Activated gamma-delta T cell treated with anti-CD3 and anti-CD28 coated beads, Interleukin-2, amount 50 U/mL, for 16 hours (primary cell): Measurements from ENCODE around the gene FAM47E.

Experiments used
- DNase-seq: peaks from one replicate; pipeline ENCODE4 v3.0.0-alpha.2; 2020; ENCODE audit warnings: low read depth

Gene FAM47E

DNA sequence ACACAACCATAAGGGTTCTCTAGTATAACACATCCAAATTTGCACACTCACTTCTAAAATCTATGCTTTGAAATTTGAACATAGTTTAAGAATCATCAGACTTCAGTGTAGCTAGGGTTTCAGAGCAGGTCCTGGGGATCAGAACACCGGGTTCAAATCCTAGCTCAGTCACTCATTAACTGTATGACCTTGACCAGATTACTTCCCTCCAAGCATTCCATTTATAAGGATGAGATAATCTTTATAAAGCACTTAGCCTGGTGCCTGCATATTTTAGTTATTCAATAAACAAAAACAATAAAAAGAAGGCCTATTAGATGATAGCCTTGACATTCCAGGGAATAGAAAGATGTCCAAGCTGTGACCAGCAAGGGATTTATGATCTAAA lies 50.2 kb downstream of the FAM47E start:
- no peak for DNase-seq

DNA sequence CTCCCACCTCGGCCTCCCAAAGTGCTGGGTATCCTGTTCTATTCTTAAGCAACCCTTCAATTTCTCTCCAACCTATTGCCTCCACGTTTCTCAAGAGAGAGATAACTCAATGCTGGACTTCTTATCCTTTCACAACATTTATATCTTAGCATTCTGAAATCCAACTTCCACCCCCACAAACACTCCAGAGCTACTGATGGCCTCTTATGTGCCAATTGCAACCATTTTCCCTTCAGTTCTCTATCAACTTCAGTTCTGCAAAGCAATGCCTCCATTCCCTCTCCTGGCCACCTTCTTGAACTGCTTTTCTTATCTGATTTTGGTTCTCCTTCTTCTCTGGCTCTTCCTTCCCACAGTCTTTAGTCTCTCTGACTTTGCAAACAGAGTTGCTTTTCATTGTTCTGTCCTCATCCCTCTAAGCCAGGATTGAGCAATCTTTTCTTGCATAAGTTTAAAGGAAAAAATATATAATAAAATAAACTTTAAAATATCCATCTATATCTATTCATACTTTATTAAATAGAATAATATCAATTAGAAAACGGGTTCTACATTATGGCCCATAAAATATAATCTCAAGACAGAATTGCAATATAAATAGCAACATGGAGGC lies 51.4 kb downstream of the FAM47E start:
- no peak for DNase-seq

DNA sequence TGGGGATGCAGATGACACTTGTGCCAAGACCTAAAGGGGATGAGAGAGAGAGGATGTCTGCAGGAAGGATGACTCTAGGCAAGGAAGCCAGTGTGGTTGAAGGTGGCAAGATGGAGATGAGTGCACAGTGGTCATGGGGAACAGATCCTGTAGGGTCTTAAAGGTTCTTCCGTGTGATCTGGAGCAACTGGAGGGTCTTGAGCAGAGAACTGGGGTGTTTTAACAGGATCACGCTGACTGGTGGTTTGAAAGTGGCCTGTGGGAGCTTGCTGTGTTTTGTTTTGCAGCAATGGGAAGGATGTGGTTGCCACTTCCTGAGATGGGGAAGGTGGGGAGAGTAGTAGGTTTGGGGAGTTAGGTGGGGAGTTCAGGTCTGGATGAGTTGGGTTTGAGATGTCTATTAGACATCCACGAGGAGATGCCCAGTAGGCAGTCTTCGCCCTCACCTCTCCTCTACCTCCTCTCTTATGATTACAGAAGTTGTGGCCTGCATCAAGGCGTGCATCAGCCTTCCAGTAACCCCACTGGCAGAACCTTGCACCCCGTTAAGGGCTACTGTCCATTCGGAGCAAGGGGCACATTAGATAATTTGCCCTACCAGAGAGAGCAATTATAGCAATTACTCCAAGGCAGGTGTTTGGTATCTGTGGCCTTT lies 53.6 kb downstream of the FAM47E start:
- DNase-seq, result no peak

DNA sequence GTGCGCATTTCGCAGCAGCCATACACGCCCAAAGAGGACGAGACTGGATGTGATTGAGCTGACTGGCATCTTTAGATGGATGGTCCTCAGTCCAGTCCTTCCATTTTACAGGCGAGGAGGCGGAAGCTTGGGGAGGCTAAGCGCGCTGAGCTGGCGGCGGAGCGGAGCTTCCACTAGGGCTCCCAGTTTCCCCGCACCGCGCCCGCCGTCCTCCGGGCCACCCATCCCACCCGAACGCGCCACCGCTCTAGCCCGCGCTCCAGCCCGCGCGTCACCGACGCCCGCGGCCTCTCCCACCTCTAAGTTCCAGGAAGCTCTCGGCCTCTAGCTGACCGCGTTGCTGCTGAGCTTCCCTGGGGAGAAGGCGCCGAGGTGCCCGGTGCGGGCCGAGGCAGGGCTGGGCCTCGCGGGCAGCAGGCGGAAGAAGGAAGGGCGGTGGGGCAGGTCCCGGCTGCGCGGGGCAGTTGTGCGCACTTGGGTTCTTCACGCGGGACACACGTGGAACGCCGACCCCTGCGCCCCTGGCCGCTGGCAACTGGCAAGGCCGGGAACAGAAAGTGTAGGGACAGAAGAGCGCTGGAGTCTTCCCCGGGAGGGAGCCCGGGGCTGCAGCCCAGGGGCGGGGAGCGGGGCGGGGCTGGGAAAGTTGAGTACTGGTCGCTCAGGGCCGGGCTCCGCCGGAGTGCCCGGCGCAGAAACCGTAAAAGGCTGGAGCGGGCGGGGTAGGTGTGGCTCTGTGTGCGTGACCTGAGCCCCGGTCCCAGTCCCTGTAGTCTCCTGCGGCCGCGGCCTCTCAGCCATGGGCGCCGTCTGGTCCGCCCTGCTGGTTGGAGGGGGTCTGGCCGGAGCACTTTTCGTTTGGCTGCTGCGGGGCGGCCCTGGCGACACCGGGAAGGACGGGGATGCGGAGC lies 54.7 kb downstream of the FAM47E start, which contains the start of gene STBD1:
STBD1 (plus strand) TSS at position 763 of the 911 bp plus-strand sequence; CDS start at position 800, 37 bp downstream.
- no peak for DNase-seq

DNA sequence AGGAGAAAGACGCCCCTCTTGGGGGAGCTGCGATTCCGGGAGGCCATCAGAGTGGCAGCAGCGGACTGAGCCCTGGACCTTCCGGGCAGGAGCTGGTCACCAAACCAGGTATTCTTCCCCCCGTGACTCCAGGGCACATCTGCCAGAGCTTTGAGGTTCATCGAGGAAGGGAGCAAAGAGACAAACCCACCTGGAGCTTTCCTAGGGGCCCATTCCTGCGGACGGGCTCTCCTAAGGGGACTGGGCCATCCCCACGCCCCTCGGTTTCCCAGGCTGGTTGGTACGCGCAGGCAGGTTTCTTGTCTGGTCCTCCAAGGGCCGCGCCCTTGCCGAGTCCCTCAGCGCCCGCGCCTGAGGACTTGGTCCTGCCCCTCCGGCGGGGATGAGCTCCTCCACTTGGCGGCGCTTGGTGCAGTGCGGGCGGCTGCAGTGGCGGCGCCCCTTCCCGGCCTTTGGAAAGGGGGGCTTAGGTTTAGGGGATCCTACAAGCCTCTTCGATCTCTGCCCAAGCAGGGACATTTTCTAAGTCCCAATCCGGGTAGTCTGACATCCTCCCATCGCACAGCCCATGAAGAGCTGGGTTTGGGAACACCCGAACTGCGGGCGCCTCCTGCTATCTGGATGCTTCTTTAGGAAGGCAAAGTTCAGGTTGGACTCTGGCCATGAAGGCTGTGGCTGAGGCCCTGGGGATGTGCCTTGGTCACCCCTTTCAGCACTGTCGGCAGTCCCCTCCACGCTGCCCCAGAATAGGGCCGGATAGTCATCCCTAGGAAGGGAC lies 55.5 kb downstream of the FAM47E start:
- DNase-seq, result no peak

DNA sequence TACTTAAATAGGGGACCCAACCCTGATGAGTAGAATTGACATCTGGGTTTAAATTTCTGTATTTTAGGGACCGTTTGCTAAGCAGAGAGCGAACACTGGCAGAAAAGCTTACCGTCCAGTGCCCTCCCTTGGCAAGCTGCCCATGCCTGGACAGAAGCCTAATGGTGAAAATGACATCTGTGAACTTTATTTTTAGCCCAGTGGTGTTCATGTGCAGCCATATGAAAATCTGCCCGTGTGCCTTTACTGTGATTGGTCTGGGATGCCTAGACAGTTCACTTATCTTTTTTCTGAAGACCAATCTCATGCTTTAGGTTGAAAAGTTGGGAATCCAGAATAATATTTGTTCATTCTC lies 56.1 kb downstream of the FAM47E start:
- DNase-seq, result no peak

DNA sequence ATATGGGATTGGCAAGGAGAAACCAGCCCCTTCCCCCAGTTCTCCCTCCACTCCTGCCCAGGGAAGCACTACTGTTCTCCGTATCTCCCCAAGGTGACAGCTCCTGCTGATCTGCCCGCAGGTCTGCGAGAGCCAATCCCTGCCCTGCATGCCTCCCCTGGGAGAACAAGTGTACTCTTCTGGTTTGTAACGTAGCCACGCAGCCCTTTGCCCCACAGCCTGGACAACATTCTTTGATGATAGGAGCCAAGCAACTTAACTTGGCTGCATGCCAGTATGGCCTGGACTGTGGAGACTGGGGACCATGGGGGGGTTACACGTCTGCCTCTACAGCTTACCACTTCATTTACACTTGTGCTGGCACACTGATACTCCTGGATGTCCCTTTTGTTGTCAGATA lies 57.0 kb downstream of the FAM47E start:
- DNase-seq, result no peak

DNA sequence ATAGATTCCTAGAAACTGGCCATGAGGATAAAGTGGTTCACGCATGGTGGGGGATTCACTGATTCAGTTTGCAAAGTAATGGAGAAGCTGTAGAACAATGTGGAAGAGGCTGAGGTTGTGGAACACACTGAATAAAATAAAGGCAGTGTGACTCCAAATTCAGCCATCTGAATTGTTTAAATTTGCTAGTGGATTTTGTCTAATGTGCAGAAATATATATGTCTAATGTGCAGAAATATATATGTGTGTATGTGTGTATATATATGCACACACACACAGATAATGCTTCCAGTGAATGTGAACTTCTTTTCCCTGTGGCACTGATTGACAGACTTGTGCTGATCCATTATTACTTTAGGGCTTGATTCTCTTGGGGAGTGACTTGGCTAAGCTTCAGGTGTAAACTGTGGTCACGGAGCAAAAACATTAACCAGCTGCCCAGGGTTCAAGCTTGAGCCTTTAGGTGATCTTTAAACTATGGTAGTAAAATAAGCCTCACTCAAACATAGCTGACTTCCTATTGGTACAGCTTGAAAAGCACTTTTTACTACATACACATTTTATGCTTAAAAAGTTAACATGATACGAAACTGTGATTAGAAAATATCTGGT lies 58.5 kb downstream of the FAM47E start:
- DNase-seq, result no peak

DNA sequence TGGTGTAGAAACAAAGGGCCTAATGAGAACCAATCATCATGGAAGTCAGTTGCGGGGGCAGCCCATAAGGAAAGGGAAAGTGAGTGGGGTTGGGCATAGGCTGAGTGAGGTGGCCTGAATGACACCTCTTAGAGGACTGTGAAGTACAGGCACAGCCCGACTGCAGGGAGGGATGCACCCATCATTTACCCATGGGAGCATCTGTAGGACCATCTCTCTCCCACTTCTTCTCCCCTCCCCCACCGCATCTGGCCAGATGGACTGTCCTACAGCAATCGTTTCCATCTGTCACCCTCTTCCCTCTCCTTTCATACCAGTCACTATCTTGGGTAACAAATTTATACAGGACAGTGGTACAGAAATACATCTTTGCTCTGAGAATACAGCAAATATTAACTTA lies 59.2 kb downstream of the FAM47E start:
- no peak for DNase-seq

DNA sequence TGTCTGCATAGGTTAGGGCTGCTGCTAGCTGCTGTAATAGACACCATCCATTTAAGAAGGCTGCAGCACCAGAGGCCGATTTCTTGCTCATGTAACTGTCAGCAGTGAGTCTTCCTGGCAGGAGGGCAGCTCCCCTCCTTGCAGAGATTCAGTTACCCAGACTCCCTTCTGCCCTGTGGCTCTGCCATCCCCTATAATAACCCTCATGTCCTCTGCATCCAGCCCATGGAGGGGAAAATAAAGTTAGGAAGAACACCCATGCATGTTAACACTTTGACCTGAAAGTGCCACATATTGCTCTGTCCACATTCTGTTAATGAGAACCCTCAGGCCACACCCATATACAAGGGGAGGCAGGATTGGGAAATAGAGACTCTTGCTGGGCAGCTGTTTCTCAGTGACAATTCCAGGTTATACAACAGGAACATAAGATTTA lies 60.4 kb downstream of the FAM47E start:
- no peak for DNase-seq

DNA sequence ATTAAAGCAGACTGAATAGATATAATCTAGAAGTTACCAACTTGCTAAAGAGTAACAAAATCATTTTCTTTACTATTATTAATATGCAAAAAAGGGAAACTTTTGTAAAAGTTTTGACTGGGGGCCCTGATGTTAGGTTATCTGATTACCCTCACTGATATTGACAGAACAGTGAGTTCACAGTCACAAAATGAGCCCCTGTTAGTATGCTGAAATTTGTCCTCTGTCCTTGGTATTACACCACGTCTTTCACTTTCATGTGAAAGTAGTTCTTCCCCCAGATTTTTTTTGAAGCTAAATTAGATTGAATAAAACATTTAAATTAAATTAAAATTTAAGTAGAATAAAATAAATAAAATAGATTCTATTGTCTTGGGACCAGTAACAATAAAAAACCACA lies 60.9 kb downstream of the FAM47E start:
- no peak for DNase-seq

DNA sequence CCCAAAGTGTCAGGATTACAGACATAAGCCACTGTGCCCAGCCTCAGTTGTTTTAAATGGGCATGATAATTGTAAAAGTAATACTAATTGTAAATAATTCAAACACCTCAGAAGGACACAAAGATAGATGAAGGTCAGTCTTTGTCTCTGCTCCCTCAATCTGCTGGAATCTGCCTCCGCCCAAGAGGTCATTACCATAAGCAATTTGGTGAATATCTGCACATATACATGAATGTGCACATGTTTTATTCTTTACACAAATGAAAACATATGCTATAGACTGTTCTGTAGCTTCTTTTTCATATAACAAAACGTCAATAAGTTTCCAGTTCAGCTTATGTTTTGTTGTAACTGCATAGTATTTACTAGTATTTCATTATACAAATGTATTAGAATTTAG lies 62.0 kb downstream of the FAM47E start:
- DNase-seq, result no peak

DNA sequence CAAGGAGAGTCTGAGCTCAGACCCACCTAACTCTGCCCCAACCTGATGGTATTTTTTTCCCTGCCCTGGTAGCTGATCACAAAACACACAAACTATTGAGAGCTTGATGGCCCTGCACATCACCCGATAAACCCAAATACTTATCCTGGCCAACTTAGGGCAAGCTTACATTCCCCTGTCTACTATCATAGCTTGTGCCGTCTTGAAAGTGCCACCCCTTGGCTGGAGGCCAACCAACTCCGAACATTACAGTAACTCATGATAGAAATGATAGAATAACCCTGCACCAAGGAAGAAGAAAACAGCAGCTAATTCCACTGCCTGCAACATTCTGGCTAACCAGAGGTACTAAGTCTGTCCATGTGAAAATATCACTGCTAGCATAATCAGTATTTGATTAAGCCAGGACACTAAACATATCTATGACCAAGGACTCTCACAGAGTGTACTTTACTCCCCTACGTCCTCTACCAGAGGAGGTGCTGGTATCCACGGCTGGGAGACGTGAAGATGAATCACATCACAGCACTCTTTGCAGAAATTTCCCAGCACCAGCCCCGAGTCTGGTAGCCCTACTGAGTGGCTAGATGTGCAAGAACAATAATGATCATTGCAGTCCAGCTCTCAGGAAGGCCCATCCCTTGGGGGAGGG lies 63.9 kb downstream of the FAM47E start:
- DNase-seq, result no peak

DNA sequence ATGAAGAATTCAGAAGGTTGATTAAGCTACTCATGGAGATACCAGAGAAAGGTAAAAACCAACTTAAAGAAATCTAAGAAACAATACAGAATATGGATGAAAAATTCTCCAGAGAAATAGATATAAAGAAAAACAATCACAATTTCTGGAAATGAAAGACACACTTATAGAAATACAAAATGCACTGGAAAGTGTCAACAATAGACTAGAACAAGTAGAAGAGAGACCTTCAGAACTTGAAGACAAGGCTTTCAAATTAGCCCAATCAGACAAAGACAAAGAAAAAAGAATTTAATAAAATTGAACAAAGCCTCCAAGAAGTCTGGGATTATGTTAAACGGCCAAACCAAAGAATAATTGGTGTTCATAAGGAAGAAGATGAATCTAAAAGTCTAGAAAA lies 64.6 kb downstream of the FAM47E start:
- DNase-seq, result no peak

DNA sequence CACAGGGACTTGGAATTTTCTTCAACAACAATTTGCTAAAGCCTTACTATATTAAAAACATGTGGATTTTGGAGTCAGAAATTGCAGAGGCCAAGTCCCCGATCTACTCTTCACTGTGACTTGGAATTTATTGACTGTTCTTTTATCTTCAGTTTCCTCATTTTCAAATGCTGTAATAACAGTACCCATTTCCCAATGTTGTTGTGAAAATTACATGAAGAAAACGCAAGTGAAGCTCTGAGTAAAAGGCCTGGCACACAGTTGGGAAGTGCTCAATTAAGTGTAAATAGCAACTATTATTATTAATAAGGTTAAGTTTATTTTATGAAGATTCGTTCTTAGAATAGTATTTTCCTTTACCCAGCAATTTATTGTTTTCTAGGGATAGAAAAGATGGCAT lies 70.7 kb downstream of the FAM47E start:
- no peak for DNase-seq

DNA sequence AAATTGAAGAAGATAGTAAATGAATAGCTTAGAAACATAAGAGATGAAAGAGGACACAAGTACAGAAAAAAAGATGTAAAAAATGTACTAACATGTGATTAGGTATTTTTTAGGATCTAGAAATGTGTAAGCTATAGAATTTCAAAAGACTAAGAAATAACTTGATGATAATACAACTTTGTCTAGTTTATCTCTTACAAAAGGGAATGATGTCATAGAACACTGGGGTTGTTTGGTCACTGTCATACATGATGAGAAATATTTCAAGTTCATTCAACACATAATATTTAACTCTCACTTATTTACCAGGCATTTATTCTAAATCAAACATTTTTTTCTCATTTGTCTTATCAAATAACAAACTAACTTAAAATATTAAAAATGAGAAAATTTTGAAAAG lies 73.6 kb downstream of the FAM47E start:
- no peak for DNase-seq

DNA sequence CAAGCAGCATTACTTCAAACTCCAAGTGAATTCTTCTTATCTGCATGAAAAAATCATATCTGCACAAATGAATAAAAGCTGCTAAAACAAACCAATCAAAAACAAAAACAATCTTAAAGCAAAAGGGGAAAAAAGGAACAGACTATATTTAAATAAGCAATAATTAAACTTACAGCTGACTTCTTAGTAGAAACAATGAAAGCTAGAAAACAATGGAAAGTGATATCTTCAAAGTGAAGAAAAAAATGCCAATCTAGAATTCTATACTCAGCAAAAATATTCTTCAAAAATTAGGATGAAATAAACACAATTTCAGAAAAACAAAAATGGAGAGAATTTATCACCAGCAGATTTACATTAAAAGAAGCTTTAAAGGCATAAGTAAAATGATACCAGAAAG lies 75.0 kb downstream of the FAM47E start:
- no peak for DNase-seq
